B cell (primary cell): ENCODE measurements around the gene KPNA3. TPM values are rescaled to one million over a fixed set of nuclear protein-coding genes. Genes with fewer than 3 reads are reported as not detected.

ENCODE experiments used
- ATAC-seq: fragments of 200-7000 bp; cut with Tn5 transposase; one replicate; pipeline ENCODE4 v1.10.0; 2021; ENCODE audit warnings: low read depth, mild to moderate bottlenecking, moderate number of reproducible peaks, moderate library complexity
- CTCF ChIA-PET: fragments of 350-600 bp; sonication (Branson Sonifier 250); formaldehyde crosslinking; loops from one replicate; lab custom pipeline; 2021; ENCODE audit warnings: antibody characterized with exemption, inconsistent platforms; lab: Charles Lee
- POLR2A ChIA-PET: fragments of 350-600 bp; sonication (Branson Sonifier 250); formaldehyde crosslinking; loops from one replicate; lab custom pipeline; 2021; ENCODE audit warnings: antibody characterized with exemption; lab: Charles Lee
- DNase-seq: peaks from one replicate; pipeline ENCODE4 v3.0.0; 2013
- H2AFZ ChIP-seq: 2 replicates; pipeline ENCODE4 v1.6.1; 2012; ENCODE audit warnings: mild to moderate bottlenecking, low read depth, low read length; ENCODE audit not compliant: insufficient read depth, poor library complexity, severe bottlenecking
- H3K27ac ChIP-seq, 2 donors: 1 replicate in 1 of 2; 2 replicates in 1 of 2; pipeline ENCODE4 v1.5.1; 2012 to 2013; ENCODE audit warnings: low read length in 2 of 2, mild to moderate bottlenecking in 2 of 2, moderate library complexity in 1 of 2
- H3K27me3 ChIP-seq, 4 experiments: fragments of 200-600 bp in 1 of 4; sonication (generic) in 1 of 4; replicated peaks in 1 of 4; 1 replicate in 2 of 4; 2 replicates in 2 of 4; pipeline versions ENCODE4 v1.6.1 to v1.7.0; 2013 to 2016; ENCODE audit warnings: low read length in 3 of 4, mild to moderate bottlenecking in 2 of 4, mixed read lengths in 1 of 4, moderate library complexity in 1 of 4; ENCODE audit not compliant: insufficient read depth in 4 of 4, control insufficient read depth in 3 of 4; ENCODE audit errors: control extremely low read depth in 1 of 4
- H3K36me3 ChIP-seq, 2 experiments: replicated peaks in 1 of 2; 1 replicate in 1 of 2; 2 replicates in 1 of 2; pipeline versions ENCODE4 v1.6.1 to v1.7.1; 2013; ENCODE audit warnings: low read length in 1 of 2; ENCODE audit not compliant: insufficient read depth in 2 of 2, control insufficient read depth in 1 of 2; ENCODE audit errors: control extremely low read depth in 1 of 2, extremely low read depth in 1 of 2
- H3K4me1 ChIP-seq, 2 donors: fragments of 200-600 bp in 1 of 2; sonication (generic) in 1 of 2; 1 replicate in 1 of 2; 2 replicates in 1 of 2; pipeline versions ENCODE4 v1.5.1 to v1.6.1; 2013 to 2017; ENCODE audit warnings: low read length in 2 of 2; ENCODE audit not compliant: control insufficient read depth in 2 of 2, insufficient read depth in 2 of 2
- H3K4me2 ChIP-seq: replicated peaks from 2 replicates; pipeline ENCODE3; 2012; ENCODE audit warnings: mild to moderate bottlenecking, low read depth, low read length; ENCODE audit not compliant: poor library complexity, severe bottlenecking
- H3K4me3 ChIP-seq, 5 experiments: fragments of 200-600 bp in 1 of 5; sonication (generic) in 1 of 5; 1 replicate in 3 of 5; 2 replicates in 2 of 5; pipeline versions ENCODE4 v1.5.1 to v1.7.0; 2011 to 2016; ENCODE audit warnings: low read length in 4 of 5, mild to moderate bottlenecking in 4 of 5, low read depth in 2 of 5, control low read depth in 1 of 5, moderate library complexity in 1 of 5; ENCODE audit not compliant: insufficient read depth in 1 of 5; ENCODE audit errors: control extremely low read depth in 1 of 5, extremely low read depth in 1 of 5
- H3K79me2 ChIP-seq: fragments of 200-600 bp; sonication (generic); one replicate; pipeline ENCODE4 v1.6.0; 2016; ENCODE audit warnings: low read length; ENCODE audit not compliant: control insufficient read depth, insufficient read depth
- H3K9ac ChIP-seq: fragments of 200-600 bp; sonication (generic); 2 replicates; pipeline ENCODE4 v1.6.1; 2017; ENCODE audit warnings: mild to moderate bottlenecking, low read length, moderate library complexity
- H3K9me3 ChIP-seq, 3 donors: one replicate each; pipeline versions ENCODE4 v1.6.1 to v1.7.1; 2013; ENCODE audit warnings: low read length in 2 of 3; ENCODE audit not compliant: control insufficient read depth in 2 of 3, insufficient read depth in 1 of 3; ENCODE audit errors: control extremely low read depth in 1 of 3
- H4K20me1 ChIP-seq: 2 replicates; pipeline ENCODE4 v1.6.0; 2012; ENCODE audit warnings: mild to moderate bottlenecking, low read length; ENCODE audit not compliant: insufficient read depth, control insufficient read depth, poor library complexity, severe bottlenecking
- H3K27ac Mint-ChIP-seq: one replicate; pipeline ENCODE4 v1.8.0; 2021; ENCODE audit warnings: mixed read lengths
- H3K27me3 Mint-ChIP-seq: one replicate; pipeline ENCODE4 v1.8.0; 2021; ENCODE audit warnings: mixed read lengths
- H3K4me1 Mint-ChIP-seq: one replicate; pipeline ENCODE4 v1.8.0; 2021; ENCODE audit warnings: mixed read lengths
- H3K4me3 Mint-ChIP-seq: one replicate; pipeline ENCODE4 v1.8.0; 2021; ENCODE audit warnings: mixed read lengths
- H3K9me3 Mint-ChIP-seq: one replicate; pipeline ENCODE4 v1.8.0; 2022; ENCODE audit warnings: mixed read lengths; ENCODE audit not compliant: insufficient read depth
- CTCF ChIP-seq: fragments of 200-600 bp; IDR thresholded peaks from one replicate; pipeline ENCODE4 v1.8.0; 2022; ENCODE audit warnings: antibody characterized with exemption, mild to moderate bottlenecking
- EZH2 ChIP-seq: IDR thresholded peaks from 2 replicates; pipeline ENCODE4 v1.6.1; 2012; ENCODE audit warnings: borderline replicate concordance, low read depth, mild to moderate bottlenecking, moderate library complexity, low read length; ENCODE audit not compliant: insufficient read depth, poor library complexity, severe bottlenecking
- WGBS: methylation state at CpG from one replicate; pipeline ENCODE4 v1.1.5; 2013; ENCODE audit warnings: missing lambda C conversion rate; ENCODE audit not compliant: insufficient coverage; 5-methylcytosine and 5-hydroxymethylcytosine counted together
- intact Hi-C: fragments of 100-400 bp; cut with micrococcal nuclease; formaldehyde crosslinking; loops from one replicate; pipeline ENCODE4 v1.10.0; 2022
- polyA plus RNA-seq: library from polyadenylated mRNA; depleted of rRNA; stranded (reverse); fragments of >200 nt; gene quantifications from 2 replicates; pipeline ENCODE4 v1.2.3, GENCODE V29; 2012
- total RNA-seq, 2 donors: library from RNA; stranded (reverse); fragments of 120-200 nt in 1 of 2; gene quantifications; 1 replicate in 1 of 2; 2 replicates in 1 of 2; pipeline versions ENCODE4 v1.2.3 to v1.2.4, GENCODE V29; 2013 to 2022

Gene KPNA3
- total and polyA plus RNA-seq, 2 donors (not counting 1 experiment from before 2014, with no cell fraction given): 7.8 to 19.7 TPM

GRCh38 chr13:49651570-49652354, 140.7 kb downstream of the KPNA3 start:
- Mint-ChIP-seq H3K4me1 (peaks cover 14% of the 10 kb centered on the region), H3K27ac (no peak overlapping the region), H3K4me3 (no peak overlapping the region), H3K9me3 (no peaks in the 10 kb centered on the region), H3K27me3 (no peaks in the 10 kb centered on the region)
- ATAC-seq: no peak
- H2AFZ ChIP-seq: no peak overlapping the region
- H3K4me1 ChIP-seq: peaks cover 0 to 2% of the 10 kb centered on the region in 2 donors
- CTCF ChIA-PET: no interaction called here
- no peaks in the 10 kb centered on the region for H3K9me3 ChIP-seq
- no peak overlapping the region for H3K4me3 ChIP-seq
- WGBS: 75% methylated on average over 10 of the region's 17 CpGs
- no peak overlapping the region for H3K27ac ChIP-seq
- no peak overlapping the region for H3K9ac ChIP-seq
- H3K27me3 ChIP-seq: no peaks in the 10 kb centered on the region
- TF ChIP-seq CTCF (no peak), EZH2 (no peak)
- no peaks in the 10 kb centered on the region for H3K79me2 ChIP-seq
- DNase-seq: no peak
- intact Hi-C loops: loop anchor here (1.0 kb wide), 1 partner anchor 197 kb away; no protein-coding TSS in a partner anchor
- no peaks in the 10 kb centered on the region for H3K36me3 ChIP-seq
- H3K4me2 ChIP-seq: no peak overlapping the region
- POLR2A ChIA-PET: no interaction called here
- no peaks in the 10 kb centered on the region for H4K20me1 ChIP-seq

GRCh38 chr13:49649963-49650312, 142.5 kb downstream of the KPNA3 start:
- no peak for ATAC-seq
- 86% methylated on average over 2 of the region's 2 CpGs for WGBS
- H3K9ac ChIP-seq: no peak overlapping the region
- CTCF ChIA-PET: no interaction called here
- TF ChIP-seq EZH2: no peak
- TF ChIP-seq CTCF: no peak
- intact Hi-C loops: no loop called here
- peaks cover 21% of the 10 kb centered on the region for H3K4me1 Mint-ChIP-seq
- no peak overlapping the region for H3K4me3 ChIP-seq
- H3K9me3 ChIP-seq: no peaks in the 10 kb centered on the region
- H3K79me2 ChIP-seq: no peaks in the 10 kb centered on the region
- H3K27me3 Mint-ChIP-seq: no peaks in the 10 kb centered on the region
- no peak overlapping the region for H3K4me2 ChIP-seq
- H3K27ac Mint-ChIP-seq: no peak overlapping the region
- H4K20me1 ChIP-seq: no peaks in the 10 kb centered on the region
- POLR2A ChIA-PET: no interaction called here
- H3K4me1 ChIP-seq: peaks cover 0 to 4% of the 10 kb centered on the region in 2 donors
- no peaks in the 10 kb centered on the region for H3K36me3 ChIP-seq
- H3K9me3 Mint-ChIP-seq: no peaks in the 10 kb centered on the region
- no peak for DNase-seq
- H3K27me3 ChIP-seq: no peaks in the 10 kb centered on the region
- no peak overlapping the region for H3K27ac ChIP-seq
- H3K4me3 Mint-ChIP-seq: no peak overlapping the region
- H2AFZ ChIP-seq: no peak overlapping the region
